G401 (cell line): Measurements from ENCODE around the gene PIK3R3. TPM values are rescaled to one million over a fixed set of nuclear protein-coding genes. Genes with fewer than 3 reads are reported as not detected.
"Not testable (repeated sequence)": the region's sequence is repeated elsewhere in the genome, so short reads cannot be mapped to it uniquely, and the experiment has no call there.

Experiments
- DNase-seq: peaks from one replicate; pipeline ENCODE4 v3.0.0-alpha.2; 2015; ENCODE audit warnings: low spot score
- in situ Hi-C: cut with HindIII; loops from 2 replicates; pipeline ENCODE4 v1.10.0; 2016; ENCODE audit warnings: low sequenced_read_pairs, mixed read lengths
- total RNA-seq: library from RNA; depleted of rRNA; stranded (reverse); fragments of >200 nt; shearing (Covaris generic); gene quantifications from 2 replicates; pipeline ENCODE4 v1.2.3, GENCODE V29; 2014

Gene PIK3R3
- total RNA-seq, 1 experiment from 2014 or later = 15.8 TPM

GRCh38 chr1:46081206-46081605 lies 51.2 kb downstream of the PIK3R3 start:
- DNase-seq = peak; percentile 43
- in situ Hi-C loops = no loop called here

GRCh38 chr1:46080257-46080656 lies 52.2 kb downstream of the PIK3R3 start:
- in situ Hi-C loops = no loop called here
- no peak for DNase-seq

- DNase-seq = no peak
- in situ Hi-C loops = no loop called here
Observed at GRCh38 chr1:46077644-46078043, 54.8 kb downstream of the PIK3R3 start.

- no peak for DNase-seq
- in situ Hi-C loops = no loop called here
Observed at GRCh38 chr1:46076343-46076742, 56.1 kb downstream of the PIK3R3 start.

GRCh38 chr1:46072975-46073374 lies 59.5 kb downstream of the PIK3R3 start:
- DNase-seq = no peak
- in situ Hi-C loops = no loop called here

- in situ Hi-C loops = no loop called here
- no peak for DNase-seq
Observed at GRCh38 chr1:46070164-46070814, 62.1 kb downstream of the PIK3R3 start.

- in situ Hi-C loops = loop anchor here (10.0 kb wide), 1 partner anchor 106 kb away; the partner anchor contains the start of genes P3R3URF and TSPAN1
- no peak for DNase-seq
Observed at GRCh38 chr1:46068525-46068924, 63.9 kb downstream of the PIK3R3 start.

GRCh38 chr1:46067652-46068051 lies 64.8 kb downstream of the PIK3R3 start:
- DNase-seq = no peak
- in situ Hi-C loops = loop anchor here (10.0 kb wide), 1 partner anchor 107 kb away; the partner anchor contains the start of genes P3R3URF and TSPAN1

- no peak for DNase-seq
- in situ Hi-C loops = loop anchor here (10.0 kb wide), 1 partner anchor 109 kb away; the partner anchor contains the start of genes P3R3URF and TSPAN1
Observed at GRCh38 chr1:46065405-46065804, 67.0 kb downstream of the PIK3R3 start.

- in situ Hi-C loops = loop anchor here (10.0 kb wide), 1 partner anchor 110 kb away; the partner anchor contains the start of genes P3R3URF and TSPAN1
Observed at GRCh38 chr1:46064708-46065107, 67.7 kb downstream of the PIK3R3 start.

GRCh38 chr1:46062651-46063319 lies 69.6 kb downstream of the PIK3R3 start:
- in situ Hi-C loops = loop anchor here (10.0 kb wide), 1 partner anchor 112 kb away; the partner anchor contains the start of genes P3R3URF and TSPAN1
- no peak for DNase-seq

More at GRCh38 chr1:46064708-46065107, 67.7 kb downstream of the PIK3R3 start:
- DNase-seq = no peak

GRCh38 chr1:46061146-46061545 lies 71.3 kb downstream of the PIK3R3 start:
- in situ Hi-C loops = loop anchor here (10.0 kb wide), 1 partner anchor 114 kb away; the partner anchor contains the start of genes P3R3URF and TSPAN1
- DNase-seq = no peak

GRCh38 chr1:46058936-46059335 lies 73.5 kb downstream of the PIK3R3 start:
- in situ Hi-C loops = no loop called here

GRCh38 chr1:46057781-46058180 lies 74.6 kb downstream of the PIK3R3 start:
- in situ Hi-C loops = no loop called here
- no peak for DNase-seq

More at GRCh38 chr1:46058936-46059335, 73.5 kb downstream of the PIK3R3 start:
- no peak for DNase-seq

GRCh38 chr1:46057215-46057614 lies 75.2 kb downstream of the PIK3R3 start:
- in situ Hi-C loops, DNase-seq: not testable (repeated sequence)

GRCh38 chr1:46056325-46056724 lies 76.1 kb downstream of the PIK3R3 start:
- in situ Hi-C loops = no loop called here
- no peak for DNase-seq

- in situ Hi-C loops = no loop called here
- no peak for DNase-seq
Observed at GRCh38 chr1:46053734-46054133, 78.7 kb downstream of the PIK3R3 start.

GRCh38 chr1:46044116-46044515 lies 88.3 kb downstream of the PIK3R3 start:
- in situ Hi-C loops = no loop called here
- DNase-seq = no peak

GRCh38 chr1:46043458-46044017 lies 88.9 kb downstream of the PIK3R3 start:
- no peak for DNase-seq
- in situ Hi-C loops = no loop called here

- DNase-seq = peak; percentile 87
- in situ Hi-C loops = no loop called here
Observed at GRCh38 chr1:46041974-46042373, 90.5 kb downstream of the PIK3R3 start.
